Mesangial cell (primary cell): Measurements from ENCODE around the gene XCR1. TPM values are rescaled to one million over a fixed set of nuclear protein-coding genes. Genes with fewer than 3 reads are reported as not detected.

Experiments
- total RNA-seq: library from RNA; depleted of rRNA; stranded (reverse); fragments of >200 nt; gene quantifications from 2 replicates; pipeline ENCODE4 v1.2.3, GENCODE V29; 2015

Gene XCR1, protein sequence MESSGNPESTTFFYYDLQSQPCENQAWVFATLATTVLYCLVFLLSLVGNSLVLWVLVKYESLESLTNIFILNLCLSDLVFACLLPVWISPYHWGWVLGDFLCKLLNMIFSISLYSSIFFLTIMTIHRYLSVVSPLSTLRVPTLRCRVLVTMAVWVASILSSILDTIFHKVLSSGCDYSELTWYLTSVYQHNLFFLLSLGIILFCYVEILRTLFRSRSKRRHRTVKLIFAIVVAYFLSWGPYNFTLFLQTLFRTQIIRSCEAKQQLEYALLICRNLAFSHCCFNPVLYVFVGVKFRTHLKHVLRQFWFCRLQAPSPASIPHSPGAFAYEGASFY
- not detected in 2 replicates for total RNA-seq

GRCh38 chr3:46027021-46027705, at the start of gene XCR1:
Gene XCR1, minus strand, starts transcription at chr3:46027483. Its CDS starts 5,536 bp downstream, at chr3:46021947.

GRCh38 chr3:45995236-45996192, 31.8 kb downstream of the XCR1 start, which contains the start of gene FYCO1:
Gene FYCO1, minus strand, starts transcription at chr3:45995824. Its CDS starts 10,914 bp downstream, at chr3:45984910.

Other genes with a start within 250 kb of the XCR1 start
- 0.49 and 2.4 TPM in 2 replicates for gene SLC6A20, start 230.9 kb downstream of the XCR1 start, total RNA-seq
- gene LZTFL1, start 185.4 kb downstream of the XCR1 start, total RNA-seq, result 6.7 and 11.4 TPM in 2 replicates
- gene CCR9, start 140.9 kb downstream of the XCR1 start, total RNA-seq, result under 0.01 TPM in 1 of 2 replicates, not detected in the other
- gene CXCR6, start 84.0 kb downstream of the XCR1 start, total RNA-seq, result not detected in 2 replicates
- 15.2 and 22.8 TPM in 2 replicates for gene FYCO1, start 31.7 kb downstream of the XCR1 start, total RNA-seq
- not detected in 2 replicates for gene CCR1, start 180.8 kb upstream of the XCR1 start, total RNA-seq
- not detected in 2 replicates for gene CCR3, start 215.0 kb upstream of the XCR1 start, total RNA-seq